Nucleus accumbens (tissue), 56 donors: ENCODE results near the gene CXCL11.
"Not testable (repeated sequence)": the region's sequence is repeated elsewhere in the genome, so short reads cannot be mapped to it uniquely, and the experiment has no call there.

Experiments used
- DNase-seq, 56 donors: peaks; one replicate each; lab custom pipeline; 2025; lab: John Stamatoyannopoulos, UW

The CXCL11 gene

DNA sequence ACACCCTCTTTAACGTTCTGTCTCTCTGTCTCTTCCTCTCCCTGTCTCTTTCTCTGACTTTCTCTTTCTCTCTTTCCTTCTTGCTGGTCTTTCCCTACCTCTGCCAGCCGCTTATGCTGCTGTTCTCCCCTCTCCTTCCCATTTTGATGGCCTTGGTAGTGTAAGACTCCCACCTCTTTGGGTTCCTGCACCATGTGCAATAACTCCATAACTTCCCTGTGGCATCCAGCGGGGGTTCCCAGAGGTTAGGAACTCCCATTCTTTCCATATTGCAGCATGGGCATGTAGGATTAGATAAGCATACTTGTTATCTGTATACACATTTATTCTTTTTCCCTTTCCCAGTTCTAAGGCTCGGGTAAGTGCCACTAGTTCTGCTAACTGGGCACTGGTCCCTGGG is 8.8 kb upstream of the CXCL11 start:
- not testable (repeated sequence) for DNase-seq

GRCh38 chr4:76043306-76043705 is 7.4 kb upstream of the CXCL11 start:
- DNase-seq = not testable (repeated sequence)

DNA sequence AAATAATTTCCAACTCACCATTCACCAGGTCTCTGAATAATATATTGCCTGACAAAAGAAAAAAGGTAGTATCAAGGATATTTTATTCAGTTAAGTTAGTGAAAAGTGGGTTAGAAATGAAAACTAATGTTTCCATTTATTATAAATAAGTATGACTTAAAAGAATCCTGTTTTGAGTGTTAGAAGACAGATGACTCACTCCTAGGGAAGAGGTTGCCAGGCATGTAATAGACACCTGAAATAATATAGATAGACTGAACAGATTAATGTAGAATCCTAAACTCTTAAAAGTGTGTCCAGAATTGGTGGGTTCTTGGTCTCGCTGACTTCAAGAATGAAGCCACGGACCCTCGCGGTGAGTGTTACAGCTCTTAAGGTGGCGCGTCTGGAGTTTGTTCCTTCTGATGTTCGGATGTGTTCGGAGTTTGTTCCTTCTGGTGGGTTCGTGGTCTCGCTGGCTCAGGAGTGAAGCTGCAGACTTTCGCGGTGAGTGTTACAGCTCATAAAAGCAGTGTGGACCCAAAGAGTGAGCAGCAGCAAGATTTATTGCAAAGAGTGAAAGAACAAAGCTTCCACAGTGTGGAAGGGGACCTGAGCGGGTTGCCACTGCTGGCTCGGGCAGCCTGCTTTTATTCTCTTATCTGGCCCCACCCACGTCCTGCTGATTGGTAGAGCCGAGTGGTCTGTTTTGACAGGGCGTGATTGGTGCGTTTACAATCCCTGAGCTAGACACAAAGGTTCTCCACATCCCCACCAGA is 6.5 kb upstream of the CXCL11 start:
- DNase-seq = not testable (repeated sequence)

- DNase-seq = no peak
Measured at GRCh38 chr4:76036855-76037254, 985 bp upstream of the CXCL11 start.

GRCh38 chr4:76035141-76035540 is 729 bp downstream of the CXCL11 start:
- no peak for DNase-seq

GRCh38 chr4:76029300-76029699 is 6.6 kb downstream of the CXCL11 start:
- no peak for DNase-seq

DNA sequence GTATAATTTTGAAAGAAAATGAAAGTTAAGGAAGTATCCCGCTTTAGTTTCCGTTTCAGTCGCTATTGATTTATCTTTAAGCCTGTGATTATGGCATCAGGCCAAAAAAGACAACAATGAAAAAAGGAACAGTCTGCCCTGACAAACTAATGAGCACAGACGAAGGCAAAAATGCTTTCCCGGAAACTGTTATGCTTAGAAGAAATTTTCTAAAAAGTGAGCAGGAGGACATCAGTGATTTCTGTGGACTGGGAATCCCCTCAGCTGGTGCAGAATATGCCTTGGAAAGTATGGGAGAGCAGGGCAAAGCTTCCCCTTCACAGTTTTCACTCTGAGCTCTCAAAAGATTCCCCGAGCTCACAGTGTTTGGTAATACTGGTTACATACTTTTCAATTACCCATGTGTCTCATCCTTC is 7.5 kb downstream of the CXCL11 start:
- DNase-seq = no peak

GRCh38 chr4:76024065-76024464 is 11.8 kb downstream of the CXCL11 start:
- no peak for DNase-seq

GRCh38 chr4:76023389-76023788 is 12.5 kb downstream of the CXCL11 start, which contains the start of gene CXCL10:
Gene CXCL10, minus strand, starts transcription at chr4:76023497. Its CDS starts 66 bp downstream, at chr4:76023431.
- no peak for DNase-seq

DNA sequence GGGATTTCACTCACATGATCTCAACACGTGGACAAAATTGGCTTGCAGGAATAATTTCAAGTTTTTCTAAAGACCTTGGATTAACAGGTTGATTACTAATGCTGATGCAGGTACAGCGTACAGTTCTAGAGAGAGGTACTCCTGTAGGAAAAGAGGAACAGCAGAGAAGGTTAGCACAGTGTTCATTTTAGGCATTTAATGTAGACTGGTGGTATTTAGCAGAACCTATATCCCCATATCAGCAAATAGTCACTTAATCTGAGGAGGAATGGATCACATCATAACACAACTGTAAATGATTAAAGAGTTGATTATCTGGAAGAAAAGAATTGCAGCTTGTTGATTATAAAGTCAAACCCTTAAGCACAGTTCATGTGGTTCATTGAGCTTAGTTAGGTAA is 13.2 kb downstream of the CXCL11 start:
- no peak for DNase-seq

DNA sequence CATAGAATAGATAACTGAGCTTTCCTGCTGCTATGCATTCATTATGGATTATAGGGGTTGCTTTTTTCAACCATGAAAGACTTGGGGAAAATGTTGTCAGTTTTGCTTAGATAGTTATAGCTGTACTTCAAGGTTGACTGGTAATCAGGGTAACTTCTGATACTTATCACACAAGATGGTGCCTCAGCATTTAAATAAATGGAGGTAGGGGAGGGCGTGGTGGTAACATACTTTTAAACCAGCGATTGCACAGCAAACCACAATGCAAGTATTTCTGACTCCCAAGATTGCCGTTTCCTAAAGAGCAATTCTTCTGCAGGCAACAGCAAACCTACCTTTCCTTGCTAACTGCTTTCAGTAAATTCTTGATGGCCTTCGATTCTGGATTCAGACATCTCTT is 13.8 kb downstream of the CXCL11 start:
- no peak for DNase-seq

DNA sequence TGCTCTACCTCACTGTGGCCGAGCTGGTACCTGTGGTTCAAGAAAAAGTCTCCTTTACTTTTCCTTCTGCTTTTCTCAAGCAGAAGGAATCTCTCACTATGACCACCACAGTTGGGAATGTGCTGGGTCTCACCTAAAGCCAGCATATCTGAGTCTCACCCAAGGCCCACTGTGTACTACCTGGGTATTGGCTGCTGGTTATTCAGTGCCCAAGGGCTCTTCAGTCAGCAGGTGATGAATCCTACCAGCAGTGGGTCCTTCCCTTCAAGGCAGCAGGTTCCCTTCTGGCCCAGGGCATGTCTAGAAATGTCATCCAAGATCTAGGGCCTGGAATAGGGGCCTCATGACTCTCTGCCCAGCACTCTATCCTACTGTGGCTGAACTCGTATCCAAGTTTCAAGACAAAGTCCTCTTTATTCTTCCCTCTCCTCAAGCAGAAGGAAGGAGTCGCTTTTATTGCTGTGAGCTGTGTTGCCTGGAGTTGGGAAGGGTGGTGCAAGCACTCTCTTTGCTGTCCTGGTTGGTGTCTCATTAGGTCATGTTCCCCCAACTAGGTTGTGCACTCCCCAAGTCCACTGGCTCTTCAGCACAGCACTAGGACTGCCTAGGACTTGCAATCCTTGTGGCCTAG is 18.7 kb downstream of the CXCL11 start:
- no peak for DNase-seq

DNA sequence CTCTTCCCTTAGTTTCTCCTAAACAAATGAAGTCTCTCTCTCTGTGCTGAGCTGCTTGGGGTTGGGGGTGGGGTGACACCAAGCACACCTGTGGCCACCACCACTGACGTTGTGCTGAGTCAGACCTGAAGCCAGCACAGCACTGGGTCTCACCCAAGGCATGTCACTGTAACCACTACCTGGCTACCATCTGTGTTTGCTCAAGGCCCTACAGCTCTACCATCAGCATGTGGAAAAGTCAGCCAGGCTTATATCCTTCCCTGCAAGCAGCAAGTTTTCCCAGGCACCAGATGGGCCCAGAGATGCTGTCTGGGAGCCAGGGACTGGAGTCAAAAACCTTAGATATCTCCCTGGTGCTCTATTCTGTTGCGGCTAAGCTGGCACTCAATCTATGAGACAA is 19.5 kb downstream of the CXCL11 start:
- no peak for DNase-seq

DNA sequence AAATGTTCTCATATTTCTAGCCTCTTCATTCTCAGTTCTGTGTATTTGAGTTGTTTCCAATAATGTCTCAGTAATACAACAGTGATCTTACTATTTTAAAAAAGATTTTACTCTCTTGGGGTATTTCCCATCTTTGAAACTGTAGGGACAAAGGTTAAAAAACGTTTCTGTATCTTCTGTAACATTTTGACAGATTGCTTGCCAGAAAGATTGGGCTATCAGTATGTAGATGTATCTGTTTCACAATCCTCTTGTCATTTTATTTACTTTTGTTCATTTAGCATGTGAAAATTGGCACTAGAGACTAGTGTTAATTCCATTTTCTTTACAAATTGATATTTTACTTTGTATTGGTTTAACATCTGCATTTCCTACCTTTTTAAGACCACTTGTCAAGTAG is 22.3 kb downstream of the CXCL11 start:
- no peak for DNase-seq

DNA sequence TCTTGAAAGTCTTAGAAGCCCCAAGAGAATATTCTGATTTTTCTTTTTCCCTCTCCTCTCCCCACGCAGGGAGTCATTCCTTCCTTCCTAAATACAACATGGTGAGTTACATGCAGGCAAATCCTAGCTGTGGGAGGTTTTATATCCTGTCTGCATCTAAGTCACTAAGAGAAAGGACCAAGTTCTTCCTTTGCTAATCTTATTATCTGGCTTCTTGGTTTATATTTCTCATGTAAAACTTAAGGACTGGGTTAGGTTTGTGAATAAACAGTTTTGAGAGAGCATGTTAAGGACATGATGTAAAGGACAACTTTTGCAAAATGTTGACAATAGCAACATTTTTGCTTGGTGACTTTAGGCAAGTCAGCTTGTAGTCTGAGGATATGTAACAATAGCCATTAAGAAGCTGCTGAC is 23.5 kb downstream of the CXCL11 start:
- no peak for DNase-seq

- no peak for DNase-seq
Measured at GRCh38 chr4:76011700-76012387, 24.0 kb downstream of the CXCL11 start.

GRCh38 chr4:76011018-76011670 is 24.7 kb downstream of the CXCL11 start:
- DNase-seq = no peak

DNA sequence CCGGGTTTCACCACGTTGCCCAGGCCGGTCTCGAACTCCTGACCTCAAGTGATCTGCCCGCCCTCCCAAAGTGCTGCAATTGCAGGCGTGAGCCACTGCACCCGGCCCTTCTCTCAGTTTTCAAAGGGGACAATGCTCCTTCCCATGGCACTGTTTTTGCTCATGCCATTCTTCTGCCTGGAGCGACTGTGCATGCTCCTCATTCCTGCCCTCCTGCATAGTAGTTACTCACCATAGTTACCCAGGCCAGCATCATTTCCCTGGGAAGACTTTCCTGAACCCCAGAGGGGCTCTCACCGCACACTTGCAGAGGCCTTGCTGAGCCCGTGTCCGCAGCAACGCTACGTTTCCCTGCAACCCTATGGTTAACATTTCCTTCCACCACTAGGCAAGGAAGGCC is 25.3 kb downstream of the CXCL11 start:
- no peak for DNase-seq

DNA sequence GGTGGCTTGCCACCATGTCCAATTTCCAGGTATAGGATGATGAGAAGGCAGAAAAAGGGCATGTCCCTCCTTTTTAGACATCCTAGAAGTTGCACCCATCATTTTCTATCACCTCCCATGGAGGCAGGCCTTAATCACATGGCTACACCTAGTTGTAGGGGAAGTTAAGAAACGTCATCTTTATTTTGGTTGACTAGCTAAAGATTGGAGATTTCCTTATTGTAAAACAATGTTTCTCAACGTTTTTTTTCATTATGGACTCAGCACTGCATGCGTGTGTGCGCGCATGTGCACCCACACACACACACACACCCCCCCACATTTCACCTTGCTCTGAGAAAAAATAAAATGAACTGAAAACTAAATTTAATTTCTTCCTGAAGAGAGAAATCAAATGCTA is 26.6 kb downstream of the CXCL11 start:
- no peak for DNase-seq

DNA sequence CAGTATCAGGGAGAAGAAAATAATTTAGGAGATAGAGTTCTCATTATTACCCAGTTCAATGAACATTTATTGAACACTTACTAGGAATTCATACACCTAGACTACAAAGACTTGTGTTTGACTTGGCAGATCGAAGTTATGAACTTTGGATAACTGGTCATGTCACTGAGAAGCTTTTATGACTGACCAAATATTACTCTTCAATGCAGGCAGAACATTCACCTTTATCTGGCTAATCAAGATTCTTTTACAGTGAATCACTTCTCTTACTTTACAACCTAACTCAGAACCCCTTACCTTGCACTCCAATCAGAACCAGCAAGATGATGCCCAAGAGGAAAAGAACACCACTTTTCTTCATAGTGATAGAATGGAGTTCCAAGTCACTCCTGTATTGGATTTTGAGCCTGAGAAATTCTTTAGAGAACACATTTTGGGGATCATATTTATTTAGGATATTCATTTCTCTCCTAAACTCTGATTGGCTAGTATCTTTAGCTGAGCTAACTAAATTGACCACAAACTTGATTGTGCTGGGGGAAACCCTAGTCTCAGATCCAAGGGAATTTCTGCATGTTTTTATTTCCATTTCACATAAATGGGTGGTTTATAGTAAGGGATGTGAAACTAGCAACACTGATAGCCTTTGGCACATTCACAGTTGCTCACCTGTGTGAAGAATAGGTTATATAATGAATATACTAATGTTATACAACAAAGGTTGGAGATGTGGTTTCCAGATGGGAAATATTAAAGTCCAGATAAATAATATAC is 28.6 kb downstream of the CXCL11 start, which contains the start of gene CXCL9:
TSS of gene CXCL9 (minus strand) at position 421 of the 774 bp plus-strand sequence. CDS start at position 361, 60 bp downstream.
- no peak for DNase-seq
